Astrocyte (in vitro differentiated cells and primary cell): ENCODE data around the gene GLYATL1B. TPM values are rescaled to one million over a fixed set of nuclear protein-coding genes. Genes with fewer than 3 reads are reported as not detected.
"Not testable (repeated sequence)": the region's sequence is repeated elsewhere in the genome, so short reads cannot be mapped to it uniquely, and the experiment has no call there.

Experiments
- DNase-seq: peaks from one replicate; pipeline ENCODE4 v3.0.0-alpha.2; 2010; ENCODE audit warnings: low read depth
- FAIRE-seq: peaks from 2 replicates; lab custom pipeline; 2011; peaks lifted over from hg19 to GRCh38; lab: Jason Lieb, UNC
- H2AFZ ChIP-seq: 2 replicates; pipeline ENCODE4 v1.6.0; 2012; ENCODE audit warnings: low read depth, low read length, inconsistent platforms
- H3K27ac ChIP-seq: 2 replicates; pipeline ENCODE4 v1.5.1; 2011; ENCODE audit warnings: low read depth, low read length, inconsistent platforms
- H3K27me3 ChIP-seq: 2 replicates; pipeline ENCODE4 v1.6.0; 2011; ENCODE audit warnings: low read length, inconsistent platforms; ENCODE audit not compliant: insufficient read depth
- H3K36me3 ChIP-seq: 2 replicates; pipeline ENCODE4 v1.5.1; 2011; ENCODE audit warnings: low read length, inconsistent platforms; ENCODE audit not compliant: insufficient read depth
- H3K4me1 ChIP-seq: 2 replicates; pipeline ENCODE4 v1.5.1; 2011; ENCODE audit warnings: low read length, inconsistent platforms; ENCODE audit not compliant: insufficient read depth
- H3K4me2 ChIP-seq: 2 replicates; pipeline ENCODE4 v1.6.0; 2012; ENCODE audit warnings: low read length, inconsistent platforms
- H3K4me3 ChIP-seq: 2 replicates; pipeline ENCODE4 v1.5.1; 2011; ENCODE audit warnings: low read depth, mild to moderate bottlenecking, low read length, inconsistent platforms; ENCODE audit not compliant: insufficient read depth
- H3K79me2 ChIP-seq: 2 replicates; pipeline ENCODE4 v1.6.0; 2012; ENCODE audit warnings: mild to moderate bottlenecking, low read length, inconsistent platforms; ENCODE audit not compliant: insufficient read depth
- H3K9ac ChIP-seq: 2 replicates; pipeline ENCODE4 v1.6.0; 2012; ENCODE audit warnings: mild to moderate bottlenecking, low read length, inconsistent platforms
- H3K9me3 ChIP-seq: 2 replicates; pipeline ENCODE4 v1.5.1; 2012; ENCODE audit warnings: low read depth, mild to moderate bottlenecking, low read length, inconsistent platforms; ENCODE audit not compliant: insufficient read depth
- H4K20me1 ChIP-seq: 2 replicates; pipeline ENCODE4 v1.6.0; 2012; ENCODE audit warnings: low read length, inconsistent platforms; ENCODE audit not compliant: insufficient read depth
- H3K27ac Mint-ChIP-seq: one replicate; pipeline ENCODE4 v1.8.0; 2021; ENCODE audit warnings: mild to moderate bottlenecking, mixed read lengths; ENCODE audit not compliant: unreplicated experiment
- H3K27me3 Mint-ChIP-seq: one replicate; pipeline ENCODE4 v1.8.0; 2021; ENCODE audit warnings: low read depth, mixed read lengths; ENCODE audit not compliant: unreplicated experiment
- H3K36me3 Mint-ChIP-seq: one replicate; pipeline ENCODE4 v1.8.0; 2021; ENCODE audit warnings: low read depth, mixed read lengths; ENCODE audit not compliant: unreplicated experiment
- H3K4me1 Mint-ChIP-seq: one replicate; pipeline ENCODE4 v1.8.0; 2021; ENCODE audit warnings: low read depth, mixed read lengths; ENCODE audit not compliant: unreplicated experiment
- H3K4me3 Mint-ChIP-seq: one replicate; pipeline ENCODE4 v1.8.0; 2021; ENCODE audit warnings: mild to moderate bottlenecking, moderate library complexity, mixed read lengths; ENCODE audit not compliant: unreplicated experiment
- H3K9me3 Mint-ChIP-seq: one replicate; pipeline ENCODE4 v1.8.0; 2021; ENCODE audit warnings: mild to moderate bottlenecking, mixed read lengths; ENCODE audit not compliant: unreplicated experiment
- EZH2 ChIP-seq: IDR thresholded peaks from 2 replicates; pipeline ENCODE4 v1.6.1; 2012; ENCODE audit warnings: mild to moderate bottlenecking, low read length, inconsistent platforms; ENCODE audit not compliant: insufficient read depth
- total RNA-seq: library from RNA; stranded (reverse); gene quantifications from 2 replicates; pipeline ENCODE4 v1.2.1, GENCODE V29; 2021
- TF ChIP-seq, protein P1 (sequence below): IDR thresholded peaks from 2 replicates; pipeline ENCODE4 v1.5.1; 2011; ENCODE audit warnings: low read depth, mild to moderate bottlenecking, inconsistent platforms, low read length, moderate library complexity; ENCODE audit not compliant: insufficient read depth

Gene GLYATL1B
- total RNA-seq, 1 donor from 2014 or later: not detected

DNA sequence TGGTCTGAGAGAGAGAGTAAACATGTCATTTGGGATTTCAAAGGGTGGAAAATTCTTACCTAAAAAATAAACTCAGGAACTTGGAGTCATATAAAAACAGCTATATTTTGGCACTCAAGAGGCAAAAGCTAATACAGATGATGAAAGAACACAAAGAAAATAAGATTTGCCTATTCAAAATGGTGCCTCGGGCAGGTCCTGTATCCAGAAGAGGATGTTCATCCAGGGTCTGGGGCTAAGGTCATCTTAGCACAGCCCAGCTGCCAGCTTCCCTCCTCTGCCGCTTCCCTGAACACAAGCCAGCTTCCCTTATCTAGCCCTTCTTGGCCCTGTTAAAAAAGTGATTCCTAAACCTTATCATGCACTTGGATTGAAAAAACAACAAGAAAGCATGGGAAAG is 33.8 kb upstream of the GLYATL1B start:
- not testable (repeated sequence) for H3K4me1 ChIP-seq, DNase-seq, H3K27ac Mint-ChIP-seq, H3K36me3 Mint-ChIP-seq, H3K4me3 Mint-ChIP-seq, H3K4me3 ChIP-seq, H3K9ac ChIP-seq, H3K27me3 Mint-ChIP-seq, H3K9me3 ChIP-seq, H3K4me2 ChIP-seq, H3K36me3 ChIP-seq, H3K4me1 Mint-ChIP-seq, H2AFZ ChIP-seq, FAIRE-seq, H3K27ac ChIP-seq, H4K20me1 ChIP-seq, H3K27me3 ChIP-seq, H3K9me3 Mint-ChIP-seq, H3K79me2 ChIP-seq

DNA sequence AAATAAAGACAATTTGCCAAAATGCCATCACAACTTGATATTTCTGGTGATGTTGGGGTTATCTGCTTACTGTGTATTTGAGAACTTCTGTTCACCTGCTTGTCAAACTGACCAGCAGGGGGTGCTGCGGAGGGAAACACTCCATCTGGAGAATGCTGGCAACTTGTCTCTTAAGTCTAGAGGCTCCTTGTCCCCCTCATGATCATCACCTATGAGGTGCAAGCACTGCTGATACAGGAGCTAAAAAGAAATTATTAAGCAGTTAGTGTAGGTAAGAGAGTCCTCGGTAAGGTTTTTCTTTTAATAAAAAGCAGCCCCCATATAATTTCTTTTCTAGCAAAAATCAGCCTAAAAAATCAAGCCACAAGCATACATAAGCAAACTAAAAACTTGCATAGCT is 32.7 kb upstream of the GLYATL1B start:
- Mint-ChIP-seq H3K4me1 (no peaks in the 10 kb centered on the region), H3K27ac (no peak overlapping the region), H3K4me3 (no peak overlapping the region), H3K36me3 (no peaks in the 10 kb centered on the region), H3K27me3 (peaks cover 10% of the 10 kb centered on the region), H3K9me3 (no peaks in the 10 kb centered on the region)
- DNase-seq: peak; percentile 8
- H3K27me3 ChIP-seq: peaks cover 4% of the 10 kb centered on the region
- no peaks in the 10 kb centered on the region for H3K9me3 ChIP-seq
- TF ChIP-seq, protein P1, sequence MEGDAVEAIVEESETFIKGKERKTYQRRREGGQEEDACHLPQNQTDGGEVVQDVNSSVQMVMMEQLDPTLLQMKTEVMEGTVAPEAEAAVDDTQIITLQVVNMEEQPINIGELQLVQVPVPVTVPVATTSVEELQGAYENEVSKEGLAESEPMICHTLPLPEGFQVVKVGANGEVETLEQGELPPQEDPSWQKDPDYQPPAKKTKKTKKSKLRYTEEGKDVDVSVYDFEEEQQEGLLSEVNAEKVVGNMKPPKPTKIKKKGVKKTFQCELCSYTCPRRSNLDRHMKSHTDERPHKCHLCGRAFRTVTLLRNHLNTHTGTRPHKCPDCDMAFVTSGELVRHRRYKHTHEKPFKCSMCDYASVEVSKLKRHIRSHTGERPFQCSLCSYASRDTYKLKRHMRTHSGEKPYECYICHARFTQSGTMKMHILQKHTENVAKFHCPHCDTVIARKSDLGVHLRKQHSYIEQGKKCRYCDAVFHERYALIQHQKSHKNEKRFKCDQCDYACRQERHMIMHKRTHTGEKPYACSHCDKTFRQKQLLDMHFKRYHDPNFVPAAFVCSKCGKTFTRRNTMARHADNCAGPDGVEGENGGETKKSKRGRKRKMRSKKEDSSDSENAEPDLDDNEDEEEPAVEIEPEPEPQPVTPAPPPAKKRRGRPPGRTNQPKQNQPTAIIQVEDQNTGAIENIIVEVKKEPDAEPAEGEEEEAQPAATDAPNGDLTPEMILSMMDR: peak; percentile 49
- TF ChIP-seq EZH2: no peak
- H4K20me1 ChIP-seq: no peaks in the 10 kb centered on the region
- no peak overlapping the region for H3K4me2 ChIP-seq
- H3K36me3 ChIP-seq: no peaks in the 10 kb centered on the region
- no peak overlapping the region for H3K4me3 ChIP-seq
- H3K27ac ChIP-seq: no peak overlapping the region
- H3K4me1 ChIP-seq: peaks cover 4% of the 10 kb centered on the region
- H3K79me2 ChIP-seq: no peaks in the 10 kb centered on the region
- no peak overlapping the region for H2AFZ ChIP-seq
- peak; percentile 13 for FAIRE-seq
- H3K9ac ChIP-seq: no peak overlapping the region

DNA sequence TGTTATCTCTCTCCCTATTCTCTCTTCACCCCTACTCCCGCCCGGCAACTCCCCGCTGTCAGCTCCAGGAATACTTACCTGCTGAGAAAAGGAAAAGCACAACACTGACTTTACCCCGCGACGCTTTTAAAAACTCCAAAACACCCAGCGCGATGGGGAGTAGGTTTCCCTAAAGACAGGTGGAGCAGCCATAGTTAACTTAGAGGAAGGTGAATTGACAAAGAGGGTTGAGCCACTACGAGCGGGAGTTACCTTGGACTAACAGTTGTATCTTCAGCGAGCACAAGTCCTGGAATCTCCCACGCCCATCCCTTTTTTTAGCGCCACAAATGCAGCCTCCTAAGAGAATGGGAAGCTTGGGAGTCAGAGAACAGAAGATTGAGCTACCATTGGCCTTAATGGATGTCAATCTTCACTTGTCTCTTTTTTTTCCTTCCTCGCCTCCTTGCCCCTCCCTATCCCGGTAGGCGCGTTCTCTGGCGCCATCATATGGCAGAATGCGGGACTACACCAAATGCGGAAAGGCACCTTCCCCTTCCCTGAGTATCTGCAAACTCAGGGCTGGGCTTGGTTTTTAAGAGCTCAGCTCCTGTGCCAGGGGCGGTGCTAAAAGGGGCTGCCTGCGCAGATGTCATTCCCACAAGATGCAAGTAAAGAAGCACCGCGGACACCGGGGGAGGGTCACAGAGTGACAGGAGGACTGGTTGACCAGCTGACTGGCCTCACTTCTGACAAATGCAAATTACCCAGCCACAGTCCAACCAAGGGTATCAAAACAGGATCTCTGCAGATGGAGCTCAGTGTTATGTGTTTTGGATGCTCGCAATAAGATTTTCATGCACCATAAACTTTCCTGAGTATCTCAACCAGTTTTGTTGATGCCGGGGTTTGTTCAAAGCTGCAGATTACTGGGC is 27.7 kb upstream of the GLYATL1B start:
- not testable (repeated sequence) for H3K36me3 ChIP-seq, H3K27ac Mint-ChIP-seq, H3K27me3 ChIP-seq, H4K20me1 ChIP-seq, H3K4me1 ChIP-seq, H3K4me1 Mint-ChIP-seq, H3K9me3 Mint-ChIP-seq, H3K9ac ChIP-seq, H3K79me2 ChIP-seq, H3K9me3 ChIP-seq, FAIRE-seq, H3K36me3 Mint-ChIP-seq, H3K27ac ChIP-seq
- H3K4me3 ChIP-seq: peak overlapping the region; percentile 37
- H3K4me3 Mint-ChIP-seq: peak overlapping the region; percentile 83
- peak; percentile 87 for DNase-seq
- TF ChIP-seq, protein P1: peak; percentile 67
- H2AFZ ChIP-seq: peak overlapping the region; percentile 56
- peak overlapping the region; percentile 80 for H3K4me2 ChIP-seq
- H3K27me3 Mint-ChIP-seq: peaks cover 26% of the 10 kb centered on the region

DNA sequence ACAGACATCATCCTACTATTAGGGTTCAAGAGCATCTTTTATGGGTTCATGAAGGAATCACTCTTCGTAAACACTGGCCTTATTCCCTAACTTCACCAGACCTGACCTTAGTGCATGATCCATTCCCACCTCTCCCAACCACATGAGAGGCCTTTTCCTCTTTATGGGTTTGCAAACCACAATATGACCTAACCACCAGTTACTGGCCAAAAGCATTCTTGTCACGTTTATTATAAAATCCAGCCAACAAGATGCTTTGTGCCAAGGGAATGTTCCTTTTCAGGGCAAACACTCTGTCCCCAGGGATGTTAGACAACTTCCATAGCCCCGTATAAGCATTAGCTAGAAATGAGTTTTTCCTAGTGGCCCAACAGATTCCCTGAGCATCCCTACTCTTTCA is 26.0 kb upstream of the GLYATL1B start:
- not testable (repeated sequence) for H3K27ac Mint-ChIP-seq, H3K9me3 Mint-ChIP-seq, H3K9ac ChIP-seq, H3K4me2 ChIP-seq, H3K9me3 ChIP-seq, H3K27me3 ChIP-seq, H3K79me2 ChIP-seq, H2AFZ ChIP-seq, FAIRE-seq, H3K4me3 Mint-ChIP-seq, H3K4me1 Mint-ChIP-seq, H3K27ac ChIP-seq, DNase-seq, H3K4me3 ChIP-seq, H3K36me3 ChIP-seq, H3K4me1 ChIP-seq, H3K36me3 Mint-ChIP-seq, H4K20me1 ChIP-seq
- H3K27me3 Mint-ChIP-seq: peaks cover 28% of the 10 kb centered on the region
